AG04450 (cell line): Measurements from ENCODE around the gene BMERB1. TPM values are rescaled to one million over a fixed set of nuclear protein-coding genes. Genes with fewer than 3 reads are reported as not detected.
"Not testable (repeated sequence)": the region's sequence is repeated elsewhere in the genome, so short reads cannot be mapped to it uniquely, and the experiment has no call there.

Experiments
- CTCF ChIA-PET: fragments of 300-600, 350-600 bp; formaldehyde crosslinking; extraction: SDS; loops from one replicate; lab custom pipeline; 2022; ENCODE audit warnings: antibody characterized with exemption, inconsistent platforms; lab: Charles Lee
- POLR2A ChIA-PET: fragments of 350-600 bp; formaldehyde crosslinking; extraction: SDS; loops from one replicate; lab custom pipeline; 2021; ENCODE audit warnings: antibody characterized with exemption, inconsistent platforms; lab: Yijun Ruan, JAX
- DNase-seq: peaks from one replicate; pipeline ENCODE4 v3.0.0-alpha.2; 2011; ENCODE audit warnings: low read depth, low spot score
- H3K27ac ChIP-seq: one replicate; pipeline ENCODE4 v1.5.1; 2012; ENCODE audit warnings: low read depth, low read length, control low read depth
- H3K27me3 ChIP-seq: one replicate; pipeline ENCODE4 v1.6.0; 2012; ENCODE audit warnings: low read length; ENCODE audit not compliant: control insufficient read depth, insufficient read depth
- H3K4me3 ChIP-seq: 2 replicates; pipeline ENCODE4 v1.5.1; 2011; ENCODE audit warnings: mild to moderate bottlenecking, low read depth, low read length, control low read depth
- H3K9me3 ChIP-seq: 2 replicates; pipeline ENCODE4 v1.5.1; 2012; ENCODE audit warnings: low read length; ENCODE audit not compliant: control insufficient read depth, insufficient read depth
- CTCF ChIP-seq: IDR thresholded peaks from 2 replicates; pipeline ENCODE4 v1.5.1; 2011; ENCODE audit warnings: low read depth, low read length, control low read depth, inconsistent platforms
- polyA plus RNA-seq: library from polyadenylated mRNA; depleted of rRNA; stranded (reverse); fragments of >200 nt; gene quantifications from 2 replicates; pipeline ENCODE4 v1.2.3, GENCODE V29; 2011

Gene BMERB1
- polyA plus RNA-seq, 1 experiment, result 43.9 TPM

DNA sequence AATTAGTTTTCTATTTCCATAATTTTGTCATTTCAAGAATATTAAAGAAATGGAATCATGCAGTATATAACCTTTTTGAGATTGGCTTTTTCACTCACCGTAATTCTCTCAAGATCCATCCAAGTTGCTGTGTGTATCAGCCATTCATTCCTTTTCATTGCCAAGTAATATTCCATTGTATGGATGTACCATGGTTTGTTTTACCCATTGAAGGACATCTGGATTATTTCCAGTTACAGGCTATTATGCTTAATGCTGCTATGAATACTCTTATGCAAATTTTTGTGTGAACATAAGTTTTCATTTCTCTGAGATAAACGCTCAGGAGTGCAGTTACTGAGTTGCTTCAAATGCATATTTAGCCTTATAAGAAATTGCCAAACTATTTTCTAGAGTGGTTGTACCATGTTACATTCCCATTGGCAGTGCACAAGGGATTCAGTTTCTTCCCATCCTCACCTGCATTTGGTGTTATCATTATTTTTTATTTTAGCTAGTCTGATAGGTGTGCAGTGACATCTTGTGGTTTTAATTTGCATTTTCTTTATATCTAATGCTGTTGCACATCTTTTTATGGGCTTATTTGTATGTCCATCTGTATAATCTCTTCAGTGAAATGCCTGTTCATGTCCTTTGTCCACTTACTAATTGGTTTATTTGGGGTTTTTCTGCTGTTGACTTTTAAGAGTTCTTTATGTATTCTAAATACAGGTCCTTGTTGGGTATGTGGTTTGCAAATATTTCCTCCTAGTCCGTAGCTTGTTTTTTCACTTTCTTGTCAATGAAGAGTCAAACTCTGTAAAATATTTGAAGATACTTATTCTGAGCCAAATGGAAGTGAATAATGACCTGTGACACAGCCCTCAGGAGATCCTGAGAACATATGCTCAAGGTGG lies 32.7 kb downstream of the BMERB1 start:
- CTCF ChIA-PET, result interaction anchor here (0.7 to 1.4 kb wide), 3 partner anchors 23 to 84 kb away, joined by 3 to 5 read pairs (median 3); no protein-coding TSS in a partner anchor
- Histone ChIP-seq H3K4me3 (no peak overlapping the region), H3K27me3 (no peaks in the 10 kb centered on the region), H3K9me3 (no peaks in the 10 kb centered on the region), H3K27ac (no peak overlapping the region)
- DNase-seq, result no peak
- peak; percentile 41 for TF ChIP-seq CTCF
- POLR2A ChIA-PET, result no interaction called here

DNA sequence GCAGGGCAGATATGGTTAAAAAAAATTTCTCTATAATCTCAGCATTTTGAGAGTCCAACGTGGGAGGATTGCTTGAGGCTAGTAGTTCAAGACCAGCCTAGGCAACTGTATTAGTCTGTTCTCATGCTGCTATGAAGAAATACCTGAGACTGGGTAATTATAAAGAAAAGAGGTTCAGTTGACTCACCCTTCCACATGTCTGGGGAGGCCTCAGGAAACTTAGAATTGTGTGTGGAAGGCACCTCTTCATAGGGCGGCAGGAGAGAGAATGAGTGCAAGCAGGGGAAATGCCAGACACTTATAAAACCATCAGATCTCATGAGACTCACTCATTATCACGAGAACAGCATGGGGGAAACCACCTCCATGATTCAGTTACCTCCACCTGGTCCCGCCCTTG lies 42.6 kb downstream of the BMERB1 start:
- POLR2A ChIA-PET, DNase-seq, CTCF ChIA-PET: not testable (repeated sequence)

GRCh38 chr16:15477802-15478201 lies 43.4 kb downstream of the BMERB1 start:
- POLR2A ChIA-PET, result interaction anchor here (0.6 kb wide), 1 partner anchor 498 kb away, joined by 3 read pairs; no protein-coding TSS in a partner anchor
- CTCF ChIA-PET, result no interaction called here
- H3K9me3 ChIP-seq, result no peaks in the 10 kb centered on the region; the same call in 1 of the 2 replicates
- TF ChIP-seq CTCF, result no peak
- DNase-seq, result no peak
- no peak overlapping the region for H3K27ac ChIP-seq
- no peak overlapping the region for H3K4me3 ChIP-seq
- H3K27me3 ChIP-seq, result no peaks in the 10 kb centered on the region

More for the DNA sequence above, 42.6 kb downstream of the BMERB1 start:
- not testable (repeated sequence) for H3K9me3 ChIP-seq, H3K4me3 ChIP-seq, H3K27ac ChIP-seq, H3K27me3 ChIP-seq

DNA sequence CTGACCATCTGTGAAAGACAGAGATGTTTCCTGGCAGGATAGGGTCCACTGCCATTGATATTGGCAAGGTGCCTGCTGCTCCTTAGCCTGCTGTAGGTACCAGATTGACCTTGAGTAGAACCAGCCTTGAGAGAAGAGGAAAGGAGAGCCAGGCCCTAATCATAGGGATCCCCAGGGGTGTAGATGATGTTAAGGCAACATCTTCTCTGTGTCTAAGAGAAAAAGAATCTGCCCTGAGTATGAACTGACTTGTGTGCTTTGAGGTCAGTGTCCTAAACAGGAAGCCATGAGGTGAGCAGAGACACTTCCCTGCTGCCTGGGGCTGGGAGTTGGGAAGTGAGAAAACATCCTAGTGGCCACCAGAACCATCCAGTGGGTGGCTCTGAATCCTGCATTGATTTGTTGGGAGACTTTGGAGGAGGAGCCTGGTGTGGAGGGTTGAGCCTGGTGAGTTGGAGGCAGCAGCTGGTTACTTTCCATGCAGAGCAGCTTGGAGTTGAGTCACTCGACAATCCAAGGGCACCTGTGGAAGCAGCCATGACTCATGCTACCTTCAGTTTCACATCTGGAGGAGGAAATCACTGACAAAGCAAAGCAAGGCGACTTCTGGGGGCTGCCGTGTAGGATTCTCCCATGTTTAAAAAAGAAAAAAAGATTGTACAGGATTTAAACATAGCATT lies 47.8 kb downstream of the BMERB1 start:
- TF ChIP-seq CTCF, result peak; percentile 46
- Histone ChIP-seq H3K27me3 (no peaks in the 10 kb centered on the region), H3K9me3 (no peaks in the 10 kb centered on the region), H3K4me3 (no peak overlapping the region), H3K27ac (peak overlapping the region; percentile 88)
- ChIA-PET CTCF (interaction anchor here (0.6 kb wide), 1 partner anchor 1883 kb away, joined by 6 read pairs; no protein-coding TSS in a partner anchor), POLR2A (interaction anchor here (0.5 to 0.6 kb wide), 2 partner anchors 27 to 59 kb away, joined by 4 to 6 read pairs; no protein-coding TSS in a partner anchor)
- peak; percentile 95 for DNase-seq

- TF ChIP-seq CTCF, result no peak
- POLR2A ChIA-PET, result interaction anchor here (0.5 kb wide), 1 partner anchor 59 kb away, joined by 6 read pairs; no protein-coding TSS in a partner anchor
- no peak for DNase-seq
- Histone ChIP-seq H3K27me3 (no peaks in the 10 kb centered on the region), H3K4me3 (no peak overlapping the region), H3K27ac (no peak overlapping the region), H3K9me3 (no peaks in the 10 kb centered on the region)
- CTCF ChIA-PET, result interaction anchor here (0.6 kb wide), 1 partner anchor 1883 kb away, joined by 6 read pairs; no protein-coding TSS in a partner anchor
Observed at GRCh38 chr16:15482748-15483298, 48.4 kb downstream of the BMERB1 start.
